Measurements from ENCODE around the gene GPR37L1.

GPR37L1 gene

GRCh38 chr1:202163281-202164270 is 40.9 kb downstream of the GPR37L1 start:
- Histone ChIP-seq H3K27me3 (ENCODE audit: insufficient read depth, low read depth) (peaks cover 13% of the 10 kb centered on the region; the same call in 1 of the 2 replicates), H3K4me3 (IDR thresholded peaks at IDR 0.05; ENCODE audit: insufficient read depth, low read depth, low read length) (no peak overlapping the region), H3K79me2 (ENCODE audit: insufficient read depth, low read depth) (no peaks in the 10 kb centered on the region), H3K4me1 (ENCODE audit: low read depth, poor library complexity, severe bottlenecking) (peaks cover 4% of the 10 kb centered on the region), H3K4me2 (no peak overlapping the region), H3K9ac (no peak overlapping the region), H3K27ac (no peak overlapping the region), H4K20me1 (ENCODE audit: insufficient read depth) (no peaks in the 10 kb centered on the region), H2AFZ (ENCODE audit: low read depth) (no peak overlapping the region), H3K36me3 (ENCODE audit: insufficient read depth) (no peaks in the 10 kb centered on the region)
- TF ChIP-seq CTCF (conservative IDR thresholded peaks at IDR 0.05; ENCODE audit: low read depth, low read length): no peak

- H3K27me3 ChIP-seq (ENCODE audit: insufficient read depth, low read depth): peaks cover 13% of the 10 kb centered on the region; the same call in 1 of the 2 replicates
- peaks cover 4% of the 10 kb centered on the region for H3K4me1 ChIP-seq (ENCODE audit: low read depth, poor library complexity, severe bottlenecking)
- H3K36me3 ChIP-seq (ENCODE audit: insufficient read depth): no peaks in the 10 kb centered on the region
- H3K4me2 ChIP-seq: no peak overlapping the region
- H3K27ac ChIP-seq: no peak overlapping the region
- H3K4me3 ChIP-seq (IDR thresholded peaks at IDR 0.05; ENCODE audit: insufficient read depth, low read depth, low read length): no peak overlapping the region
- no peak overlapping the region for H3K9ac ChIP-seq
- H4K20me1 ChIP-seq (ENCODE audit: insufficient read depth): no peaks in the 10 kb centered on the region
- H3K79me2 ChIP-seq (ENCODE audit: insufficient read depth, low read depth): no peaks in the 10 kb centered on the region
- TF ChIP-seq CTCF (conservative IDR thresholded peaks at IDR 0.05; ENCODE audit: low read depth, low read length): no peak
- no peak overlapping the region for H2AFZ ChIP-seq (ENCODE audit: low read depth)
These were observed 41.7 kb downstream of the GPR37L1 start for GRCh38 chr1:202164271-202165037.

- Histone ChIP-seq H4K20me1 (ENCODE audit: insufficient read depth) (no peaks in the 10 kb centered on the region), H3K9ac (no peak overlapping the region), H3K4me3 (IDR thresholded peaks at IDR 0.05; ENCODE audit: insufficient read depth, low read depth, low read length) (no peak overlapping the region), H3K79me2 (ENCODE audit: insufficient read depth, low read depth) (no peaks in the 10 kb centered on the region), H3K27ac (no peak overlapping the region), H3K4me2 (no peak overlapping the region), H2AFZ (ENCODE audit: low read depth) (no peak overlapping the region), H3K4me1 (ENCODE audit: low read depth, poor library complexity, severe bottlenecking) (peaks cover 4% of the 10 kb centered on the region), H3K36me3 (ENCODE audit: insufficient read depth) (no peaks in the 10 kb centered on the region), H3K27me3 (ENCODE audit: insufficient read depth, low read depth) (peaks cover 13% of the 10 kb centered on the region; the same call in 1 of the 2 replicates)
- TF ChIP-seq CTCF (conservative IDR thresholded peaks at IDR 0.05; ENCODE audit: low read depth, low read length): no peak
These were observed 42.7 kb downstream of the GPR37L1 start for GRCh38 chr1:202165267-202165941.

All from KMS-11 (cell line).